GM19351 (cell line): ENCODE measurements around the gene GLB1L.
A peak's percentile ranks its signal among the peaks of the same experiment; 100 is the strongest.
"Not testable (repeated sequence)": the region's sequence is repeated elsewhere in the genome, so short reads cannot be mapped to it uniquely, and the experiment has no call there.

ENCODE experiments used
- ATAC-seq: cut with Tn5 transposase; IDR thresholded peaks from one replicate; pipeline ENCODE4 v1.9.1; 2021; ENCODE audit warnings: mild to moderate bottlenecking, moderate library complexity; ENCODE audit not compliant: unreplicated experiment

The GLB1L gene

DNA sequence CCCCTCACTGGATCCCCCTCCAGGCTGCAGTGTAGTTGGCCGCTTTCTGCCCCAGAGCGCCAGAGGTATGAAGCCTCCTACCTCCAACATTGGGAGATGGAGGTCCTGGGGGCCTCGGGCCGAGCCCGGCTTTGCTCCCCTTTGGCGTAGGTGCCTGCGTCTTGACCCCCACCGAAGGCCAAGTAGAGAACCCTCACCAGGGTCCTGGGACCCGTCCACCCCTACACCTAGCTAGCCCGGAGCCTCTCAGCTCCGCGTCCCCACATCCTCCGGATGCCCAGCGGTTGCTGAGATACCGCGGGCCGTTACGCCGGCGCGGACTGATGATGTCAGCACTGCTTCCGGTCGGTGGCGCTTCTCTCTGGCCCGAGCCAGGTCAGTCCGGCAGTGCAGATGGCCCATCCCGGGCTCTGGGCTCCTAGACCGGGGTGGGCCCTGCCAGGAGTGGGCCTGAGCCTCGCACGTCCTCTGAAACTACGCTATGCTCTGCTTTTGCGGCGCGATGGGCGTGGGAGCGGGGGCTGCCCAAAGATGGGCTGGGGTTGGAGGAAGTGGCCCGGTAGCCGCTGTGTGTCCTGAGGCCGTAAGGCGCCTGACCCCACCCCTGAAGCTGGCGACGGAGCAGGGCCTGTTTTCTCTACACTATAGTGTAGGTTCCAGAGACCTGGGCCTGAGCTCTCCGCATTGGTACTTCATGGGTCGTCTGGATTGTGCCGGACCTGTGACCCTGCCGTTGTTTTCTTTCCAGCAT, at the start of gene GLB1L, which contains the start of gene STK16:
GLB1L (minus strand) TSS at position 297 of the 751 bp plus-strand sequence. CDS start 1,871 bp downstream, outside the sequence.
STK16 (plus strand) TSS at position 332 of the 751 bp plus-strand sequence. CDS start 521 bp downstream, outside the sequence.
- ATAC-seq = peak; percentile 87

GRCh38 chr2:219294356-219295351, 49.4 kb upstream of the GLB1L start:
- peak; percentile 91 for ATAC-seq

DNA sequence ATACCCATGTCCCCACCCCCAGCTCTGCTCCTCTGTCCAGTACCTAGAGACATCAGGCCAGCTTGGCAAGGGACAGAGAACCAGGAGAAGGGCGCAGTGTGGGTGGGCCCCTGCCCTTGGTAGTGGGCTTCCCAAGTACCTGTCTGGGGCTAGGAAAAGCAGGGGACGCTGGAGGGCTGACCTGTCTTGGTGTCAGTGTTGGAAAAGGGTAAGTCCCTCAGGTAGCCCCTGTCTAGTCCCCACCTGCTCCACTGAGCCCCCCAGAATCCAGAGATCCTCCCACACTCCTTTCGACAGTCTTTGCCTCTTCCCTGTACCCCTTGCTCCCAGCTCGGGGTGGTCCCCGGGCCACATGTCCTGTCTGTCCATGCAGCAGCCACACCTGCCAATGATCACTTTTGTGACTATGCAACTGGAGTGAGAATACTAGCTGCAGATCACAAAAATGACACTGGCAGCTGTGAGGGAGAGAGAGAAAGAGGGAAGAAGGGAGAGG, 48.5 kb upstream of the GLB1L start:
- ATAC-seq = no peak

GRCh38 chr2:219292616-219293015, 47.4 kb upstream of the GLB1L start:
- no peak for ATAC-seq

DNA sequence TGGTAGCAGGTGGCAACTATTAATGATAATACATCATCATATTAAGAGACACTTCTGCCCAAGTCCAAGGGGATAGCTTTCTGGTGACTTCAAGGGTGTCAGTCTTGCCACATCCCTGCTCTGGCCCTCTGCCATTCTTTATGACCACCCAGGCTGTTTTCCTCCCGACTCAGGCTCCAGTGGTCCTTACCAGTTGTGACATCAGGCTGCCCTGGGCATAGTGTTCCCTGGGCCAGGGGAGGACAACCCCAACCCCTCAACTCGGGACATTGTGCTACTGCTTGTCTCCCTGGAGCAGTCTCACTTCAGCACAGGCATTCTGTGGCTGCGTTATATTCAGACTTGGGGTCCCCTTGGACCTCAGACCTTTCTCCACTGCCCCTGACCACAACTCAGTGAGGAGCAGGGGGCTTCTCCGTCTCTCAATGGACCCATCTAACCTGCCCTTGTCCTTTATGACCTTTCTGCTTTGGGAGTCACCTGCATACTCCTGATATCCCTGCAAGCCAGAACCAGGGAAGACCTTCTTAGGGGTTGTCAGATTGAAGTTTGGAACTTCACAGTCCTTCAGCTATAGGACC, 46.8 kb upstream of the GLB1L start:
- no peak for ATAC-seq

GRCh38 chr2:219291394-219291793, 46.1 kb upstream of the GLB1L start:
- no peak for ATAC-seq

GRCh38 chr2:219290381-219291171, 45.3 kb upstream of the GLB1L start:
- ATAC-seq = no peak

GRCh38 chr2:219289537-219290361, 44.5 kb upstream of the GLB1L start:
- no peak for ATAC-seq

GRCh38 chr2:219289195-219289536, 43.9 kb upstream of the GLB1L start:
- ATAC-seq = no peak

DNA sequence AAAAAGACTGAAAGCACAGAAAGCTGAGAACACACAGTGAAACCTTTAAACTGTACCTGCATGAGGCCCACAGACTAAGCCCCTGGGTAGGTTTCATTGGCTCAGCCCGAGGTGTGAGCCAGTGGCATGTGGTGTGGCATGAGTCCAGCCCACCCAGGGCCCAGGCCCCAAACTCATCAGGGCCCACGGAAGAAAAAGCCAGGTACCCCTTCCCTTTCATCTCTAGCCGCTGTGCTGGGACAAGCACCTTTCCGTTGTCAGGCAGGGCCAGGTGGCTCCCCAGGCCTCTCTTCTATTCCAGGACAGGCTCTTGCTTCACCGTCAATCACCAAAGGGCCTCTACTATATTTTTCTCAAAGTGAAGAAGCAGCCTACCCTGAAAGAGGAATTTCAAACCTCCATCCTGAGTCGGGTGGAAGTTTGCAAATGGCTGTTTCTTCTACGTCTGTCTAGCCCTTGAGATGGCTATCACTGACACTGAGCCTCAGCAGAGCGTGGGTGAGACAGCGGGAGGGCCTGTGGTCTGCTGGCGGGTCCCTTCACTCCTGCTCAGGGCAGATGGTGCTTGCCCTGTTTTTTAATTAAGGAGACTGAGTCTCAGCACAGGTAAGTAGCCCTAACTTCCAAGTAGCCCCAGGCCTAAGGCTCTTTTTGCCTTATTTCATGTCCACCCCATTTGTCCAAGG, 42.5 kb upstream of the GLB1L start:
- no peak for ATAC-seq

GRCh38 chr2:219287116-219287440, 41.8 kb upstream of the GLB1L start:
- ATAC-seq = not testable (repeated sequence)

- no peak for ATAC-seq
Measured at GRCh38 chr2:219286436-219287115, 41.3 kb upstream of the GLB1L start.

GRCh38 chr2:219285894-219286425, 40.7 kb upstream of the GLB1L start:
- no peak for ATAC-seq

DNA sequence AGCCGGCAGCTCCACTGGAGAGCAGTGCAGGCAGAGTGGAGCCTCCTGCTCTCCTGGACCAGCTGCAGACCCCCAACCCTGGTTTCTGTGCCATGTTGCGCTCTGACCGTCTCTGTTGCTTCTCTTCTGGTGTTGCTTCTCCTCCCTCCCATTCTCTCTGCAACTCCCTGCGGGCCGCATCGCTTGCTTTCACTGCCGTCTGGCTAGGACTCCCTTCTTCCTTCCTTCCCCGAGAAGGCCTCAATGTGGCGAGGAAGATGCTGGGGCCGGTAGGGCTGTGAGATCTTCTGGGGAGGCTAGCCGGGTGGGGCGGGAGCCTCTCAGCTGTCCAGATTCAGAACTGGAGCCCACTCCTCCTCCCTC, 40.1 kb upstream of the GLB1L start:
- ATAC-seq = no peak

DNA sequence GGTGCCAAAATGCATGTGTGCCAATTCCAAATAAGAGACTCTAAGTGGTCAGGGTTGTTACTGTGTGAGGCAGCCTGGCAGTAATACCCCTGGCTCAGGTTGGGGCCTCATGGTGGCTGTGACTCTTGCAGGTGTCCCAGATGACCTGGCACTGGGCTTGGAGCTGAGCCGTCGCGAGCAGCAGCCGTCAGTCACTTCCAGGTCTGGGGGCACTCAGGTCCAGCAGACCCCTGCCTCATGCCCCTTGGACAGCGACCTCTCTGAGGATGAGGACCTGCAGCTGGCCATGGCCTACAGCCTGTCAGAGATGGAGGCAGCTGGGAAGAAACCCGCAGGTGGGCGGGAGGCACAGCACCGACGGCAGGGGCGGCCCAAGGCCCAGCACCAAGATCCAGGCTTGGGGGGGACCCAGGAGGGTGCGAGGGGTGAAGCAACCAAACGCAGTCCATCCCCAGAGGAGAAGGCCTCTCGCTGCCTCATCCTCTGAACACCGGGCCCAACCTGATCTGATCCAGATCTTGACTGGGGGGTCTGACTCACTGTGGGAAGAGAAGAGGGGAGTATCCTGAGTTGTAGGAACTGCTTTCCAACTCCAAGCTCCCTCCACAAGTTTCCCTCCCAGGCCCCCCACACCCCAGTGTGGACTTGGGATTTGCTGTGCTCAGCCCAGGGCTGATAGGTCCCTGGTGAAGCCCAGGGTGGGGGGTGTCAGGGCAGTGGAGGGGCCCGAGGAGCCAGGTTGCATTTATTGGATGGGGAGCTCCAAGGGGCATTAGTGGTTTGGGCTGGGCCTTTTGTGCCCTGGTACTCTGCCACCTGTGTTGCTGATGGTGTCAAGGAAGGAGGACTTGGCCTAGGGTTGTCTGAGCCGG, 39.5 kb upstream of the GLB1L start:
- ATAC-seq = no peak

- no peak for ATAC-seq
Measured at GRCh38 chr2:219282943-219283581, 37.8 kb upstream of the GLB1L start.

- ATAC-seq = no peak
Measured at GRCh38 chr2:219282375-219282774, 37.1 kb upstream of the GLB1L start.
